Measurements from ENCODE around the gene MTOR. TPM values are rescaled to one million over a fixed set of nuclear protein-coding genes. Genes with fewer than 3 reads are reported as not detected.
"Not testable (repeated sequence)": the region's sequence is repeated elsewhere in the genome, so short reads cannot be mapped to it uniquely, and the experiment has no call there.

MTOR gene
- total and polyA plus RNA-seq, 2 donors (not counting 1 experiment from before 2014, with no cell fraction given) = 30.7 to 50.7 TPM

GRCh38 chr1:11064942-11065341 is 197.4 kb downstream of the MTOR start:
- Mint-ChIP-seq H3K27me3 (no peaks in the 10 kb centered on the region), H3K27ac (no peak overlapping the region), H3K4me1 (peaks cover 18% of the 10 kb centered on the region), H3K9me3 (ENCODE audit: insufficient read depth) (no peaks in the 10 kb centered on the region), H3K4me3 (no peak overlapping the region)
- Histone ChIP-seq H3K4me1 (ENCODE audit: control insufficient read depth in 2 of 2, insufficient read depth in 2 of 2, low read length in 2 of 2) (peaks cover 7 to 8% of the 10 kb centered on the region in 2 donors), H2AFZ (ENCODE audit: insufficient read depth, low read depth, low read length, poor library complexity, severe bottlenecking) (no peak overlapping the region), H3K79me2 (ENCODE audit: control insufficient read depth, insufficient read depth, low read length) (peaks cover 14% of the 10 kb centered on the region), H3K27me3 (replicated peaks in 1 of 4; ENCODE audit: control extremely low read depth in 1 of 4, control insufficient read depth in 3 of 4, insufficient read depth in 4 of 4, low read length in 3 of 4) (no peaks in the 10 kb centered on the region), H3K36me3 (replicated peaks in 1 of 2; ENCODE audit: control extremely low read depth in 1 of 2, control insufficient read depth in 1 of 2, extremely low read depth in 1 of 2, insufficient read depth in 2 of 2, low read length in 1 of 2) (peaks cover 4 to 38% of the 10 kb centered on the region in 2 experiments), H3K9me3 (ENCODE audit: control extremely low read depth in 1 of 3, control insufficient read depth in 2 of 3, insufficient read depth in 1 of 3, low read length in 2 of 3) (peaks cover 0 to 3% (median 0%) of the 10 kb centered on the region in 3 donors), H3K4me3 (ENCODE audit: control extremely low read depth in 1 of 5, extremely low read depth in 1 of 5, insufficient read depth in 1 of 5, low read depth in 2 of 5, low read length in 4 of 5) (no peak overlapping the region), H3K9ac (ENCODE audit: low read length) (no peak overlapping the region), H4K20me1 (ENCODE audit: control insufficient read depth, insufficient read depth, low read length, poor library complexity, severe bottlenecking) (no peaks in the 10 kb centered on the region), H3K4me2 (replicated peaks; ENCODE audit: low read depth, low read length, poor library complexity, severe bottlenecking) (no peak overlapping the region), H3K27ac (ENCODE audit: low read length in 2 of 2) (no peak overlapping the region)
- CTCF ChIA-PET = interaction anchor here (0.7 to 0.8 kb wide), 2 partner anchors 27 to 34 kb away, joined by 3 to 5 read pairs; no protein-coding TSS in a partner anchor
- 100% methylated on average over 2 of the region's 3 CpGs for WGBS (ENCODE audit: insufficient coverage)
- TF ChIP-seq EZH2 (IDR thresholded peaks at IDR 0.05; ENCODE audit: borderline replicate concordance, insufficient read depth, low read depth, low read length, poor library complexity, severe bottlenecking) = no peak
- TF ChIP-seq, protein P1, sequence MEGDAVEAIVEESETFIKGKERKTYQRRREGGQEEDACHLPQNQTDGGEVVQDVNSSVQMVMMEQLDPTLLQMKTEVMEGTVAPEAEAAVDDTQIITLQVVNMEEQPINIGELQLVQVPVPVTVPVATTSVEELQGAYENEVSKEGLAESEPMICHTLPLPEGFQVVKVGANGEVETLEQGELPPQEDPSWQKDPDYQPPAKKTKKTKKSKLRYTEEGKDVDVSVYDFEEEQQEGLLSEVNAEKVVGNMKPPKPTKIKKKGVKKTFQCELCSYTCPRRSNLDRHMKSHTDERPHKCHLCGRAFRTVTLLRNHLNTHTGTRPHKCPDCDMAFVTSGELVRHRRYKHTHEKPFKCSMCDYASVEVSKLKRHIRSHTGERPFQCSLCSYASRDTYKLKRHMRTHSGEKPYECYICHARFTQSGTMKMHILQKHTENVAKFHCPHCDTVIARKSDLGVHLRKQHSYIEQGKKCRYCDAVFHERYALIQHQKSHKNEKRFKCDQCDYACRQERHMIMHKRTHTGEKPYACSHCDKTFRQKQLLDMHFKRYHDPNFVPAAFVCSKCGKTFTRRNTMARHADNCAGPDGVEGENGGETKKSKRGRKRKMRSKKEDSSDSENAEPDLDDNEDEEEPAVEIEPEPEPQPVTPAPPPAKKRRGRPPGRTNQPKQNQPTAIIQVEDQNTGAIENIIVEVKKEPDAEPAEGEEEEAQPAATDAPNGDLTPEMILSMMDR (IDR thresholded peaks at IDR 0.05) = no peak
- DNase-seq = no peak
- POLR2A ChIA-PET = no interaction called here
- no peak for ATAC-seq (ENCODE audit: low read depth)
- intact Hi-C loops (cut with micrococcal nuclease) = no loop called here

GRCh38 chr1:11063937-11064537 is 198.3 kb downstream of the MTOR start:
- H3K27ac Mint-ChIP-seq; H3K4me3 Mint-ChIP-seq; H3K9ac ChIP-seq (ENCODE audit: low read length); intact Hi-C loops (cut with micrococcal nuclease); H2AFZ ChIP-seq (ENCODE audit: insufficient read depth, low read depth, low read length, poor library complexity, severe bottlenecking); H3K9me3 Mint-ChIP-seq (ENCODE audit: insufficient read depth); H3K27ac ChIP-seq (ENCODE audit: low read length in 2 of 2); H3K9me3 ChIP-seq (ENCODE audit: control extremely low read depth in 1 of 3, control insufficient read depth in 2 of 3, insufficient read depth in 1 of 3, low read length in 2 of 3); DNase-seq; H3K4me3 ChIP-seq (ENCODE audit: control extremely low read depth in 1 of 5, extremely low read depth in 1 of 5, insufficient read depth in 1 of 5, low read depth in 2 of 5, low read length in 4 of 5); ATAC-seq (ENCODE audit: low read depth); H3K27me3 ChIP-seq (replicated peaks in 1 of 4; ENCODE audit: control extremely low read depth in 1 of 4, control insufficient read depth in 3 of 4, insufficient read depth in 4 of 4, low read length in 3 of 4); POLR2A ChIA-PET; H3K4me2 ChIP-seq (replicated peaks; ENCODE audit: low read depth, low read length, poor library complexity, severe bottlenecking); H3K27me3 Mint-ChIP-seq; H4K20me1 ChIP-seq (ENCODE audit: control insufficient read depth, insufficient read depth, low read length, poor library complexity, severe bottlenecking): not testable (repeated sequence)
- peaks cover 20% of the 10 kb centered on the region for H3K4me1 Mint-ChIP-seq
- Histone ChIP-seq H3K79me2 (ENCODE audit: control insufficient read depth, insufficient read depth, low read length) (peaks cover 21% of the 10 kb centered on the region), H3K4me1 (ENCODE audit: control insufficient read depth in 2 of 2, insufficient read depth in 2 of 2, low read length in 2 of 2) (peaks cover 10 to 12% of the 10 kb centered on the region in 2 donors), H3K36me3 (replicated peaks in 1 of 2; ENCODE audit: control extremely low read depth in 1 of 2, control insufficient read depth in 1 of 2, extremely low read depth in 1 of 2, insufficient read depth in 2 of 2, low read length in 1 of 2) (peaks cover 4 to 29% of the 10 kb centered on the region in 2 experiments)
- CTCF ChIA-PET = interaction anchor here (0.7 to 1.6 kb wide), 2 partner anchors 26 to 40 kb away, joined by 4 to 5 read pairs; no protein-coding TSS in a partner anchor
- 90% methylated on average over 12 of the region's 18 CpGs for WGBS (ENCODE audit: insufficient coverage)
